Endothelial cell (in vitro differentiated cells): ENCODE data around the gene PRR15L. TPM values are rescaled to one million over a fixed set of nuclear protein-coding genes. Genes with fewer than 3 reads are reported as not detected.
"Not testable (repeated sequence)": the region's sequence is repeated elsewhere in the genome, so short reads cannot be mapped to it uniquely, and the experiment has no call there.

Experiments used
- DNase-seq: peaks from one replicate; pipeline ENCODE4 v3.0.0; 2021; ENCODE audit warnings: low spot score
- H3K27ac Mint-ChIP-seq: one replicate; pipeline ENCODE4 v1.8.0; 2021; ENCODE audit warnings: mixed read lengths, inconsistent platforms; ENCODE audit not compliant: unreplicated experiment
- H3K27me3 Mint-ChIP-seq: one replicate; pipeline ENCODE4 v1.8.0; 2021; ENCODE audit warnings: mild to moderate bottlenecking, moderate library complexity, mixed read lengths, inconsistent platforms; ENCODE audit not compliant: unreplicated experiment
- H3K36me3 Mint-ChIP-seq: one replicate; pipeline ENCODE4 v1.8.0; 2021; ENCODE audit warnings: mild to moderate bottlenecking, low read depth, mixed read lengths, inconsistent platforms; ENCODE audit not compliant: unreplicated experiment
- H3K4me1 Mint-ChIP-seq: one replicate; pipeline ENCODE4 v1.8.0; 2021; ENCODE audit warnings: mild to moderate bottlenecking, mixed read lengths, inconsistent platforms; ENCODE audit not compliant: unreplicated experiment
- H3K4me3 Mint-ChIP-seq: one replicate; pipeline ENCODE4 v1.8.0; 2021; ENCODE audit warnings: mild to moderate bottlenecking, mixed read lengths, inconsistent platforms; ENCODE audit not compliant: unreplicated experiment
- H3K9me3 Mint-ChIP-seq: one replicate; pipeline ENCODE4 v1.8.0; 2021; ENCODE audit warnings: mixed read lengths, inconsistent platforms; ENCODE audit not compliant: unreplicated experiment
- CTCF ChIP-seq: fragments of 200-600 bp; sonication (generic); IDR thresholded peaks from one replicate; pipeline ENCODE4 v1.5.0; 2021; ENCODE audit warnings: antibody characterized with exemption; ENCODE audit not compliant: unreplicated experiment
- total RNA-seq: library from RNA; stranded (reverse); fragmentation: NEBNext Ultra II Directional; extraction: Animal tissue kit (Norgen Biotek cat#: 25700); gene quantifications from one replicate; pipeline ENCODE4 v1.2.1, GENCODE V29; 2021; ENCODE audit not compliant: unreplicated experiment

Gene PRR15L
- total RNA-seq, 1 donor from 2014 or later: not detected

- Mint-ChIP-seq H3K9me3 (no peaks in the 10 kb centered on the region), H3K27ac (no peak overlapping the region), H3K4me1 (peaks cover 3% of the 10 kb centered on the region), H3K4me3 (no peak overlapping the region), H3K36me3 (peaks cover 33% of the 10 kb centered on the region), H3K27me3 (peaks cover 12% of the 10 kb centered on the region)
- DNase-seq: no peak
- TF ChIP-seq CTCF: no peak
Observed at GRCh38 chr17:47924785-47925677, 32.7 kb downstream of the PRR15L start.

GRCh38 chr17:47919889-47920288 is 37.8 kb downstream of the PRR15L start:
- H3K9me3 Mint-ChIP-seq, H3K4me3 Mint-ChIP-seq, DNase-seq, H3K27ac Mint-ChIP-seq, H3K27me3 Mint-ChIP-seq: not testable (repeated sequence)
- peaks cover 18% of the 10 kb centered on the region for H3K36me3 Mint-ChIP-seq
- peaks cover 18% of the 10 kb centered on the region for H3K4me1 Mint-ChIP-seq

- Mint-ChIP-seq H3K4me3 (no peak overlapping the region), H3K9me3 (no peaks in the 10 kb centered on the region), H3K4me1 (peaks cover 22% of the 10 kb centered on the region), H3K27ac (no peak overlapping the region), H3K27me3 (peaks cover 5% of the 10 kb centered on the region), H3K36me3 (peaks cover 18% of the 10 kb centered on the region)
- no peak for TF ChIP-seq CTCF
- DNase-seq: no peak
Observed at GRCh38 chr17:47918991-47919390, 38.7 kb downstream of the PRR15L start.

- H3K36me3 Mint-ChIP-seq: peaks cover 14% of the 10 kb centered on the region
- H3K4me1 Mint-ChIP-seq: peaks cover 22% of the 10 kb centered on the region
- TF ChIP-seq CTCF: no peak
- no peaks in the 10 kb centered on the region for H3K9me3 Mint-ChIP-seq
- H3K27me3 Mint-ChIP-seq: peaks cover 5% of the 10 kb centered on the region
- no peak overlapping the region for H3K4me3 Mint-ChIP-seq
- no peak for DNase-seq
- H3K27ac Mint-ChIP-seq: no peak overlapping the region
Observed at GRCh38 chr17:47918006-47918405, 39.7 kb downstream of the PRR15L start.

- no peaks in the 10 kb centered on the region for H3K9me3 Mint-ChIP-seq
- no peak overlapping the region for H3K27ac Mint-ChIP-seq
- no peak for DNase-seq
- H3K4me1 Mint-ChIP-seq: peaks cover 22% of the 10 kb centered on the region
- H3K27me3 Mint-ChIP-seq: peaks cover 3% of the 10 kb centered on the region
- H3K4me3 Mint-ChIP-seq: no peak overlapping the region
- TF ChIP-seq CTCF: no peak
- H3K36me3 Mint-ChIP-seq: peaks cover 14% of the 10 kb centered on the region
Observed at GRCh38 chr17:47917581-47917980, 40.1 kb downstream of the PRR15L start.
